Suprapubic skin (tissue), 4 donors: Measurements from ENCODE around the gene ITGA3.

Experiments
- EP300 ChIP-seq: sonication (generic); formaldehyde crosslinking; IDR thresholded peaks from one replicate; pipeline ENCODE4 v1.6.1; 2017; ENCODE audit warnings: antibody characterized with exemption
- POLR2A ChIP-seq, 2 donors: fragments of 450-650 bp; IDR thresholded peaks; one replicate each; pipeline ENCODE4 v1.6.1; 2017; ENCODE audit warnings: antibody characterized with exemption in 2 of 2, mild to moderate bottlenecking in 2 of 2, moderate library complexity in 2 of 2
- POLR2AphosphoS5 ChIP-seq, 3 donors: sonication (generic); formaldehyde crosslinking; IDR thresholded peaks; one replicate each; pipeline ENCODE4 v1.6.1; 2017; ENCODE audit warnings: antibody characterized with exemption in 3 of 3
- TF ChIP-seq, protein P1 (sequence below), 2 donors: fragments of 200-600 bp in 1 of 2; fragments of 450-650 bp in 1 of 2; sonication (generic) in 1 of 2; IDR thresholded peaks; one replicate each; pipeline ENCODE4 v1.5.1; 2016 to 2019; ENCODE audit warnings: antibody characterized with exemption in 2 of 2, mild to moderate bottlenecking in 1 of 2, moderate library complexity in 1 of 2

GRCh38 chr17:50053654-50053960, 2.3 kb upstream of the ITGA3 start:
- TF ChIP-seq, protein P1, sequence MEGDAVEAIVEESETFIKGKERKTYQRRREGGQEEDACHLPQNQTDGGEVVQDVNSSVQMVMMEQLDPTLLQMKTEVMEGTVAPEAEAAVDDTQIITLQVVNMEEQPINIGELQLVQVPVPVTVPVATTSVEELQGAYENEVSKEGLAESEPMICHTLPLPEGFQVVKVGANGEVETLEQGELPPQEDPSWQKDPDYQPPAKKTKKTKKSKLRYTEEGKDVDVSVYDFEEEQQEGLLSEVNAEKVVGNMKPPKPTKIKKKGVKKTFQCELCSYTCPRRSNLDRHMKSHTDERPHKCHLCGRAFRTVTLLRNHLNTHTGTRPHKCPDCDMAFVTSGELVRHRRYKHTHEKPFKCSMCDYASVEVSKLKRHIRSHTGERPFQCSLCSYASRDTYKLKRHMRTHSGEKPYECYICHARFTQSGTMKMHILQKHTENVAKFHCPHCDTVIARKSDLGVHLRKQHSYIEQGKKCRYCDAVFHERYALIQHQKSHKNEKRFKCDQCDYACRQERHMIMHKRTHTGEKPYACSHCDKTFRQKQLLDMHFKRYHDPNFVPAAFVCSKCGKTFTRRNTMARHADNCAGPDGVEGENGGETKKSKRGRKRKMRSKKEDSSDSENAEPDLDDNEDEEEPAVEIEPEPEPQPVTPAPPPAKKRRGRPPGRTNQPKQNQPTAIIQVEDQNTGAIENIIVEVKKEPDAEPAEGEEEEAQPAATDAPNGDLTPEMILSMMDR (IDR thresholded peaks at IDR 0.05): no peak
- no peak for TF ChIP-seq POLR2A (IDR thresholded peaks at IDR 0.05)
- no peak for TF ChIP-seq POLR2AphosphoS5 (IDR thresholded peaks at IDR 0.05)
- TF ChIP-seq EP300: no peak
